PC-3 (cell line): ENCODE measurements around the gene TESK1. TPM values are rescaled to one million over a fixed set of nuclear protein-coding genes. Genes with fewer than 3 reads are reported as not detected.

Experiments used
- ATAC-seq: fragments of 200-7000 bp; cut with Tn5 transposase; 2 replicates; pipeline ENCODE4 v1.9.1; 2020; ENCODE audit warnings: mild to moderate bottlenecking, moderate library complexity
- BruUV-seq: library from RNA; stranded (reverse); fragments of 400-500 nt; replicated peaks from 2 replicates; lab custom pipeline; 2021; lab: Mats Ljungman, UMichigan
- CTCF ChIA-PET: fragments of 300-600 bp; sonication (Branson Sonifier 250); formaldehyde crosslinking; loops from one replicate; lab custom pipeline; 2022; ENCODE audit warnings: antibody characterized with exemption; lab: Charles Lee
- POLR2A ChIA-PET: fragments of 300-600 bp; sonication (Branson Sonifier 250); formaldehyde crosslinking; loops from one replicate; lab custom pipeline; 2022; ENCODE audit warnings: antibody characterized with exemption; ENCODE audit not compliant: unreplicated experiment; lab: Charles Lee
- DNase-seq: peaks from one replicate; pipeline ENCODE4 v3.0.0-alpha.2; 2015
- H2AFZ ChIP-seq: fragments of 300-600 bp; sonication (generic); 2 replicates; pipeline ENCODE4 v1.6.0; 2016; ENCODE audit warnings: antibody characterized with exemption, low read length
- H3F3A ChIP-seq: fragments of 300-600 bp; sonication (generic); one replicate; pipeline ENCODE4 v1.6.0; 2017; ENCODE audit warnings: antibody characterized with exemption, low read length, control low read depth, mild to moderate bottlenecking; ENCODE audit not compliant: unreplicated experiment
- H3K27ac ChIP-seq: fragments of 300-600 bp; sonication (generic); 2 replicates; pipeline ENCODE4 v1.5.1; 2016; ENCODE audit warnings: mild to moderate bottlenecking, low read length
- H3K27me3 ChIP-seq: fragments of 300-600 bp; sonication (generic); 2 replicates; pipeline ENCODE4 v1.6.1; 2016; ENCODE audit warnings: low read length, mixed read lengths
- H3K36me3 ChIP-seq: fragments of 300-600 bp; sonication (generic); 2 replicates; pipeline ENCODE4 v1.6.1; 2016; ENCODE audit warnings: low read depth, mixed run types, low read length, mixed read lengths
- H3K4me1 ChIP-seq: fragments of 300-600 bp; sonication (generic); 2 replicates; pipeline ENCODE4 v1.5.1; 2016; ENCODE audit warnings: low read length; ENCODE audit not compliant: insufficient read depth
- H3K4me2 ChIP-seq: fragments of 300-600 bp; sonication (generic); 2 replicates; pipeline ENCODE4 v1.6.0; 2016; ENCODE audit warnings: low read length
- H3K4me3 ChIP-seq: fragments of 300-600 bp; sonication (generic); 2 replicates; pipeline ENCODE4 v1.5.1; 2016; ENCODE audit warnings: mild to moderate bottlenecking, low read length, mixed read lengths
- H3K79me2 ChIP-seq: fragments of 300-600 bp; sonication (generic); 2 replicates; pipeline ENCODE4 v1.6.1; 2017; ENCODE audit warnings: low read length, mixed read lengths
- H3K9ac ChIP-seq: fragments of 300-600 bp; sonication (generic); 2 replicates; pipeline ENCODE4 v1.6.0; 2016; ENCODE audit warnings: mild to moderate bottlenecking, low read length
- H3K9me2 ChIP-seq: fragments of 300-600 bp; sonication (generic); replicated peaks from 2 replicates; pipeline ENCODE4 v1.6.1; 2016; ENCODE audit warnings: mixed run types, low read length, mixed read lengths
- H3K9me3 ChIP-seq: fragments of 300-600 bp; sonication (generic); 2 replicates; pipeline ENCODE4 v1.6.1; 2016; ENCODE audit warnings: low read length, mixed read lengths
- H4K20me1 ChIP-seq: fragments of 300-600 bp; sonication (generic); 2 replicates; pipeline ENCODE4 v1.6.1; 2016; ENCODE audit warnings: low read length, mixed read lengths
- CTCF ChIP-seq: fragments of 300-600 bp; sonication (generic); conservative IDR thresholded peaks from 2 replicates; pipeline ENCODE4 v1.5.1; 2017; ENCODE audit warnings: antibody characterized with exemption, low read depth, mild to moderate bottlenecking, low read length
- EZH2 ChIP-seq: fragments of 300-600 bp; sonication (generic); IDR thresholded peaks from one replicate; pipeline ENCODE4 v1.6.1; 2017; ENCODE audit warnings: antibody characterized with exemption, mild to moderate bottlenecking, low read length; ENCODE audit not compliant: unreplicated experiment
- EZH2phosphoT487 ChIP-seq: fragments of 300-600 bp; sonication (generic); IDR thresholded peaks from 2 replicates; pipeline ENCODE4 v1.6.1; 2018; ENCODE audit warnings: mild to moderate bottlenecking, antibody characterized with exemption, low read length, borderline replicate concordance
- intact Hi-C: fragments of 100-400 bp; cut with micrococcal nuclease; formaldehyde crosslinking; loops from 2 replicates; pipeline ENCODE4 v1.9.0; 2023
- total RNA-seq: library from RNA; depleted of rRNA; stranded (reverse); fragments of >200 nt; gene quantifications from 2 replicates; pipeline ENCODE4 v1.2.3, GENCODE V29; 2014

TESK1 gene
- total RNA-seq, 1 experiment from 2014 or later, result 11.2 TPM

- BruUV-seq, result no TSS peak
- ChIA-PET CTCF (no interaction called here), POLR2A (interaction anchor here (0.6 kb wide), 1 partner anchor 55 kb away, joined by 4 read pairs; no protein-coding TSS in a partner anchor)
- intact Hi-C loops, result no loop called here
- H4K20me1 ChIP-seq, result no peaks in the 10 kb centered on the region
- no peaks in the 10 kb centered on the region for H3K9me3 ChIP-seq
- H3K9ac ChIP-seq, result no peak overlapping the region
- H3K9me2 ChIP-seq, result no peaks in the 10 kb centered on the region
- no peaks in the 10 kb centered on the region for H3K36me3 ChIP-seq
- TF ChIP-seq CTCF (no peak), EZH2phosphoT487 (no peak), EZH2 (no peak)
- H3K27ac ChIP-seq, result no peak overlapping the region
- no peaks in the 10 kb centered on the region for H3K4me1 ChIP-seq
- ATAC-seq (no peak), DNase-seq (no peak)
- no peaks in the 10 kb centered on the region for H3K79me2 ChIP-seq
- no peaks in the 10 kb centered on the region for H3K27me3 ChIP-seq
- no peak overlapping the region for H3K4me3 ChIP-seq
- no peak overlapping the region for H3K4me2 ChIP-seq
- no peak overlapping the region for H2AFZ ChIP-seq
- no peaks in the 10 kb centered on the region for H3F3A ChIP-seq
Measured at GRCh38 chr9:35619800-35620158, 14.7 kb downstream of the TESK1 start.

- POLR2A ChIA-PET, result no interaction called here
- no TSS peak for BruUV-seq
- intact Hi-C loops, result no loop called here
- TF ChIP-seq CTCF, result no peak
- Histone ChIP-seq H3K9me3 (no peaks in the 10 kb centered on the region), H3K9me2 (no peaks in the 10 kb centered on the region), H3K4me3 (no peak overlapping the region), H3K27ac (no peak overlapping the region), H3K4me1 (no peaks in the 10 kb centered on the region), H3K4me2 (no peak overlapping the region), H2AFZ (no peak overlapping the region), H3F3A (no peaks in the 10 kb centered on the region), H4K20me1 (no peaks in the 10 kb centered on the region), H3K9ac (no peak overlapping the region), H3K79me2 (no peaks in the 10 kb centered on the region), H3K36me3 (no peaks in the 10 kb centered on the region), H3K27me3 (no peaks in the 10 kb centered on the region)
- no peak for ATAC-seq
- DNase-seq, result no peak
- CTCF ChIA-PET, result no interaction called here
Measured at GRCh38 chr9:35627575-35627974, 22.5 kb downstream of the TESK1 start.

GRCh38 chr9:35628389-35628991, 23.4 kb downstream of the TESK1 start:
- ChIA-PET CTCF (interaction anchor here (1.2 kb wide), 1 partner anchor 25 kb away, joined by 4 read pairs; no protein-coding TSS in a partner anchor), POLR2A (no interaction called here)
- Histone ChIP-seq H3K9me3 (no peaks in the 10 kb centered on the region), H3K9ac (no peak overlapping the region), H3K4me1 (no peaks in the 10 kb centered on the region), H3K79me2 (no peaks in the 10 kb centered on the region), H3K27ac (no peak overlapping the region), H3F3A (no peaks in the 10 kb centered on the region), H3K27me3 (no peaks in the 10 kb centered on the region), H3K4me2 (no peak overlapping the region), H3K4me3 (no peak overlapping the region), H4K20me1 (no peaks in the 10 kb centered on the region), H2AFZ (no peak overlapping the region), H3K9me2 (no peaks in the 10 kb centered on the region), H3K36me3 (no peaks in the 10 kb centered on the region)
- no peak for ATAC-seq
- intact Hi-C loops, result no loop called here
- no TSS peak for BruUV-seq
- TF ChIP-seq EZH2phosphoT487 (no peak), CTCF (no peak), EZH2 (no peak)
- DNase-seq, result no peak
